ENCODE results near the gene TARS3. TPM values are rescaled to one million over a fixed set of nuclear protein-coding genes. Genes with fewer than 3 reads are reported as not detected.

The TARS3 gene
- total and polyA plus RNA-seq, 2 donors from 2014 or later: 7.8 to 13.8 TPM

GRCh38 chr15:101618076-101618475, 106.2 kb downstream of the TARS3 start:
- intact Hi-C loops (cut with DNase I): no loop called here
- no peak for FAIRE-seq
- H3K4me1 ChIP-seq (ENCODE audit: control insufficient read depth in 2 of 3, insufficient read depth in 2 of 3, low read depth in 1 of 3, low read length in 3 of 3): peaks cover 0 to 17% (median 5%) of the 10 kb centered on the region in 3 donors

GRCh38 chr15:101617390-101617965, 106.8 kb downstream of the TARS3 start:
- no peaks in the 10 kb centered on the region for H3K27me3 ChIP-seq (ENCODE audit: control insufficient read depth, insufficient read depth, low read length)
- H3K36me3 ChIP-seq (ENCODE audit: control insufficient read depth in 2 of 3, insufficient read depth in 3 of 3, low read length in 3 of 3): no peaks in the 10 kb centered on the region
- intact Hi-C loops (cut with DNase I): no loop called here
- no peak overlapping the region for H3K4me3 ChIP-seq (ENCODE audit: low read length in 3 of 3)
- no peaks in the 10 kb centered on the region for H3K9me3 ChIP-seq (ENCODE audit: control insufficient read depth in 2 of 3, insufficient read depth in 1 of 3, low read length in 3 of 3)
- DNase-seq: no peak
- peaks cover 0 to 20% (median 8%) of the 10 kb centered on the region in 3 donors for H3K4me1 ChIP-seq (ENCODE audit: control insufficient read depth in 2 of 3, insufficient read depth in 2 of 3, low read depth in 1 of 3, low read length in 3 of 3)
- no peak for TF ChIP-seq CTCF (IDR thresholded peaks at IDR 0.05; ENCODE audit: borderline replicate concordance, extremely low read depth, insufficient read depth)
- FAIRE-seq: no peak
- no peak overlapping the region for H3K27ac ChIP-seq (ENCODE audit: low read depth in 2 of 2, low read length in 2 of 2)
- H3K9ac ChIP-seq (ENCODE audit: low read length in 3 of 3): no peak overlapping the region

More at GRCh38 chr15:101618076-101618475, 106.2 kb downstream of the TARS3 start:
- Histone ChIP-seq H3K4me3 (ENCODE audit: low read length in 3 of 3) (no peak overlapping the region), H3K27ac (ENCODE audit: low read depth in 2 of 2, low read length in 2 of 2) (no peak overlapping the region), H3K9ac (ENCODE audit: low read length in 3 of 3) (no peak overlapping the region), H3K27me3 (ENCODE audit: control insufficient read depth, insufficient read depth, low read length) (no peaks in the 10 kb centered on the region), H3K36me3 (ENCODE audit: control insufficient read depth in 2 of 3, insufficient read depth in 3 of 3, low read length in 3 of 3) (no peaks in the 10 kb centered on the region), H3K9me3 (ENCODE audit: control insufficient read depth in 2 of 3, insufficient read depth in 1 of 3, low read length in 3 of 3) (no peaks in the 10 kb centered on the region)
- peak in 1 of 5 donors; percentile 53 for DNase-seq
- TF ChIP-seq CTCF (IDR thresholded peaks at IDR 0.05; ENCODE audit: borderline replicate concordance, extremely low read depth, insufficient read depth): no peak

GRCh38 chr15:101615986-101616848, 108.1 kb downstream of the TARS3 start:
- H3K27me3 ChIP-seq (ENCODE audit: control insufficient read depth, insufficient read depth, low read length): no peaks in the 10 kb centered on the region
- no peak overlapping the region for H3K9ac ChIP-seq (ENCODE audit: low read length in 3 of 3)
- intact Hi-C loops (cut with DNase I): no loop called here
- no peak for TF ChIP-seq CTCF (IDR thresholded peaks at IDR 0.05; ENCODE audit: borderline replicate concordance, extremely low read depth, insufficient read depth)
- H3K4me3 ChIP-seq (ENCODE audit: low read length in 3 of 3): no peak overlapping the region
- H3K4me1 ChIP-seq (ENCODE audit: control insufficient read depth in 2 of 3, insufficient read depth in 2 of 3, low read depth in 1 of 3, low read length in 3 of 3): peaks cover 0 to 20% (median 8%) of the 10 kb centered on the region in 3 donors
- no peak for FAIRE-seq
- no peaks in the 10 kb centered on the region for H3K9me3 ChIP-seq (ENCODE audit: control insufficient read depth in 2 of 3, insufficient read depth in 1 of 3, low read length in 3 of 3)
- H3K27ac ChIP-seq (ENCODE audit: low read depth in 2 of 2, low read length in 2 of 2): no peak overlapping the region
- peak; percentile 82 to 89 (median 89) for DNase-seq
- no peaks in the 10 kb centered on the region for H3K36me3 ChIP-seq (ENCODE audit: control insufficient read depth in 2 of 3, insufficient read depth in 3 of 3, low read length in 3 of 3)
